Measurements from ENCODE around the gene RNF167. TPM values are rescaled to one million over a fixed set of nuclear protein-coding genes. Genes with fewer than 3 reads are reported as not detected.

The RNF167 gene
- total RNA-seq, 5 donors from 2014 or later (not counting 1 experiment from before 2014, with no cell fraction given) = 109 to 158 (median 135) TPM

DNA sequence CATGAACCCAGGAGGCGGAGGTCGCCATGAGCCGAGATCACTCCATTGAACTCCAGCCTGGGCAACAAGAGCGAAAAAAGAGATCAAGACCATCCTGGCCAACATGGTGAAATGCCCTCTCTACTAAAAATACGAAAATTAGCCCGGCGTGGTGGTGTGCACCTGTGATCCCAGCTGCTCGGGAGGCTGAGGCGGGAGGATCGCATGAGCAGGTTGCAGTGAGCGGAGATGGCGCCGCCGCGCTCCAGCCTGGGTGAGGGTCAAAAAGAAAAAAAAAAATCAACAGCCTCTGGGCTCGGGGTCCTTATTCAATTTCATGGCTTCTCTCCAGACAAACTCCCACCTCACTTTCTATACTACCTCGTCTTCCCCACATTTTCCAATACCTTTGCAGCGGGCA is 11.2 kb upstream of the RNF167 start:
- WGBS (ENCODE audit: insufficient coverage) = 97% methylated on average over 15 of the region's 18 CpGs
- POLR2A ChIA-PET = no interaction called here
- no peaks in the 10 kb centered on the region for H3K9me3 Mint-ChIP-seq

DNA sequence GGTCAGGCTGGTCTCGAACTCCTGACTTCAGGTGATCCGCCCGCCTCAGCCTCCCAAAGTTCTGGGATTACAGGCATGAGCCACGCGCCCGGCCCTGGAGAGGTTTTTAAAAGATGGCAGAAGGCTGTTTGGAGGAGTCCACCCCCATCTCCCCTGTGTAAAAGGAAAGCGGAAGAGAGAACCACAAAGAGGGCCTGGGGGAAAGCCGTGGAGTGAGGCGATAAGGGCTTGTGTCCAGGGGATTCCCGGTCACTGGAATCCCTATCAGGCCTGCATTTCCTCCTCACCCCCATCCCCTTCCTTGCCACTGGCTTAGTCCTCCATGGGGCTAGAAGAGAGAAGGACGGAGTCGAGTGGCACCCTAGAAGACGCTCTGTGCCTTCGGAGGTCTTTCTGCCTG is 8.1 kb upstream of the RNF167 start, which contains the start of gene GP1BA:
Gene GP1BA, plus strand, starts transcription at position 315 of the 400 bp plus-strand sequence. CDS start 328 bp downstream, outside the sequence.
- H3K27ac ChIP-seq (ENCODE audit: low read length) = no peak within 1 kb of the TSS
- Mint-ChIP-seq H3K9me3 (no peaks in the 10 kb centered on the region), H3K27ac (no peak within 1 kb of the TSS), H3K4me1 (peaks cover 23 to 32% (median 25%) of the 10 kb centered on the region in 3 donors), H3K27me3 (no peaks in the 10 kb centered on the region), H3K36me3 (peaks cover 20% of the 10 kb centered on the region), H3K4me3 (no peak within 1 kb of the TSS)
- ATAC-seq (replicated peaks in 1 of 4) = no peak
- H3K27me3 ChIP-seq (replicated peaks in 1 of 2; ENCODE audit: control insufficient read depth in 2 of 2, extremely low read depth in 1 of 2, insufficient read depth in 2 of 2, low read length in 1 of 2) = no peaks in the 10 kb centered on the region
- no peak within 1 kb of the TSS for H3K4me3 ChIP-seq (ENCODE audit: control insufficient read depth in 1 of 2, extremely low read depth in 1 of 2, low read length in 1 of 2)
- peaks cover 0 to 2% of the 10 kb centered on the region in 2 donors for H3K36me3 ChIP-seq (ENCODE audit: control insufficient read depth in 2 of 2, extremely low read depth in 1 of 2, insufficient read depth in 1 of 2, low read length in 1 of 2)
- 92% methylated on average over 4 of the region's 14 CpGs for WGBS (ENCODE audit: insufficient coverage)
- CTCF ChIA-PET = interaction anchor here in 1 of 2 donors (1.0 kb wide), 1 partner anchor 35 kb away, joined by 3 read pairs; the partner anchor contains the start of gene SPAG7
- DNase-seq = no peak
- H3K9me3 ChIP-seq = no peaks in the 10 kb centered on the region
- POLR2A ChIA-PET = no interaction called here
- H3K4me1 ChIP-seq (ENCODE audit: control insufficient read depth in 1 of 2, extremely low read depth in 1 of 2, insufficient read depth in 2 of 2, low read length in 2 of 2) = peaks cover 0 to 14% of the 10 kb centered on the region in 2 experiments

More for the DNA sequence above, 11.2 kb upstream of the RNF167 start:
- peaks cover 19% of the 10 kb centered on the region for H3K36me3 Mint-ChIP-seq
- H3K4me1 Mint-ChIP-seq = peaks cover 10 to 13% (median 12%) of the 10 kb centered on the region in 3 donors
- Histone ChIP-seq H3K4me1 (ENCODE audit: control insufficient read depth in 1 of 2, extremely low read depth in 1 of 2, insufficient read depth in 2 of 2, low read length in 2 of 2) (peaks cover 0 to 6% of the 10 kb centered on the region in 2 experiments), H3K9me3 (no peaks in the 10 kb centered on the region), H3K36me3 (ENCODE audit: control insufficient read depth in 2 of 2, extremely low read depth in 1 of 2, insufficient read depth in 1 of 2, low read length in 1 of 2) (no peaks in the 10 kb centered on the region), H3K27me3 (replicated peaks in 1 of 2; ENCODE audit: control insufficient read depth in 2 of 2, extremely low read depth in 1 of 2, insufficient read depth in 2 of 2, low read length in 1 of 2) (no peaks in the 10 kb centered on the region), H3K4me3 (ENCODE audit: control insufficient read depth in 1 of 2, extremely low read depth in 1 of 2, low read length in 1 of 2) (no peak overlapping the region), H3K27ac (ENCODE audit: low read length) (no peak overlapping the region)
- no peak overlapping the region for H3K4me3 Mint-ChIP-seq
- CTCF ChIA-PET = no interaction called here
- H3K27me3 Mint-ChIP-seq = no peaks in the 10 kb centered on the region
- no peak overlapping the region for H3K27ac Mint-ChIP-seq
- ATAC-seq (replicated peaks in 1 of 4) (no peak), DNase-seq (no peak)

DNA sequence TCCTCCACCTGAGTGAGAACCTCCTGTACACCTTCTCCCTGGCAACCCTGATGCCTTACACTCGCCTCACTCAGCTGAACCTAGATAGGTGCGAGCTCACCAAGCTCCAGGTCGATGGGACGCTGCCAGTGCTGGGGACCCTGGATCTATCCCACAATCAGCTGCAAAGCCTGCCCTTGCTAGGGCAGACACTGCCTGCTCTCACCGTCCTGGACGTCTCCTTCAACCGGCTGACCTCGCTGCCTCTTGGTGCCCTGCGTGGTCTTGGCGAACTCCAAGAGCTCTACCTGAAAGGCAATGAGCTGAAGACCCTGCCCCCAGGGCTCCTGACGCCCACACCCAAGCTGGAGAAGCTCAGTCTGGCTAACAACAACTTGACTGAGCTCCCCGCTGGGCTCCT is 7.3 kb upstream of the RNF167 start:
- H3K27me3 Mint-ChIP-seq = no peaks in the 10 kb centered on the region
- POLR2A ChIA-PET = no interaction called here
- peaks cover 24% of the 10 kb centered on the region for H3K36me3 Mint-ChIP-seq
- WGBS (ENCODE audit: insufficient coverage) = 94% methylated on average over 12 of the region's 12 CpGs
- ATAC-seq (replicated peaks in 1 of 4) (no peak), DNase-seq (no peak)
- Histone ChIP-seq H3K27me3 (replicated peaks in 1 of 2; ENCODE audit: control insufficient read depth in 2 of 2, extremely low read depth in 1 of 2, insufficient read depth in 2 of 2, low read length in 1 of 2) (no peaks in the 10 kb centered on the region), H3K4me1 (ENCODE audit: control insufficient read depth in 1 of 2, extremely low read depth in 1 of 2, insufficient read depth in 2 of 2, low read length in 2 of 2) (peaks cover 0 to 16% of the 10 kb centered on the region in 2 experiments), H3K27ac (ENCODE audit: low read length) (no peak overlapping the region), H3K4me3 (ENCODE audit: control insufficient read depth in 1 of 2, extremely low read depth in 1 of 2, low read length in 1 of 2) (no peak overlapping the region), H3K36me3 (ENCODE audit: control insufficient read depth in 2 of 2, extremely low read depth in 1 of 2, insufficient read depth in 1 of 2, low read length in 1 of 2) (peaks cover 3 to 10% of the 10 kb centered on the region in 2 donors), H3K9me3 (no peaks in the 10 kb centered on the region)
- CTCF ChIA-PET = interaction anchor here in 1 of 2 donors (1.0 kb wide), 1 partner anchor 34 kb away, joined by 3 read pairs; the partner anchor contains the start of gene SPAG7
- no peak overlapping the region for H3K27ac Mint-ChIP-seq
- peaks cover 24 to 34% (median 29%) of the 10 kb centered on the region in 3 donors for H3K4me1 Mint-ChIP-seq
- no peak overlapping the region for H3K4me3 Mint-ChIP-seq
- no peaks in the 10 kb centered on the region for H3K9me3 Mint-ChIP-seq

DNA sequence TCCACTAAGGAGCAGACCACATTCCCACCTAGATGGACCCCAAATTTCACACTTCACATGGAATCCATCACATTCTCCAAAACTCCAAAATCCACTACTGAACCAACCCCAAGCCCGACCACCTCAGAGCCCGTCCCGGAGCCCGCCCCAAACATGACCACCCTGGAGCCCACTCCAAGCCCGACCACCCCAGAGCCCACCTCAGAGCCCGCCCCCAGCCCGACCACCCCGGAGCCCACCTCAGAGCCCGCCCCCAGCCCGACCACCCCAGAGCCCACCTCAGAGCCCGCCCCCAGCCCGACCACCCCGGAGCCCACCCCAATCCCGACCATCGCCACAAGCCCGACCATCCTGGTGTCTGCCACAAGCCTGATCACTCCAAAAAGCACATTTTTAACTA is 6.4 kb upstream of the RNF167 start:
- H3K4me3 Mint-ChIP-seq = peak overlapping the region in 1 of 3 donors; percentile 24
- Histone ChIP-seq H3K27ac (ENCODE audit: low read length) (no peak overlapping the region), H3K27me3 (replicated peaks in 1 of 2; ENCODE audit: control insufficient read depth in 2 of 2, extremely low read depth in 1 of 2, insufficient read depth in 2 of 2, low read length in 1 of 2) (no peaks in the 10 kb centered on the region), H3K36me3 (ENCODE audit: control insufficient read depth in 2 of 2, extremely low read depth in 1 of 2, insufficient read depth in 1 of 2, low read length in 1 of 2) (peaks cover 3 to 18% of the 10 kb centered on the region in 2 donors), H3K9me3 (no peaks in the 10 kb centered on the region), H3K4me3 (ENCODE audit: control insufficient read depth in 1 of 2, extremely low read depth in 1 of 2, low read length in 1 of 2) (no peak overlapping the region), H3K4me1 (ENCODE audit: control insufficient read depth in 1 of 2, extremely low read depth in 1 of 2, insufficient read depth in 2 of 2, low read length in 2 of 2) (peaks cover 0 to 25% of the 10 kb centered on the region in 2 experiments)
- peaks cover 24% of the 10 kb centered on the region for H3K36me3 Mint-ChIP-seq
- H3K27ac Mint-ChIP-seq = peak overlapping the region in 1 of 2 donors; percentile 58
- H3K9me3 Mint-ChIP-seq = no peaks in the 10 kb centered on the region
- ChIA-PET CTCF (interaction anchor here in 1 of 2 donors (0.6 kb wide), 1 partner anchor 528 kb away, joined by 3 read pairs; no protein-coding TSS in a partner anchor), POLR2A (no interaction called here)
- ATAC-seq (replicated peaks in 1 of 4) (no peak), DNase-seq (no peak)
- peaks cover 33 to 41% (median 35%) of the 10 kb centered on the region in 3 donors for H3K4me1 Mint-ChIP-seq
- H3K27me3 Mint-ChIP-seq = no peaks in the 10 kb centered on the region
- WGBS (ENCODE audit: insufficient coverage) = 54% methylated on average over 10 of the region's 16 CpGs

DNA sequence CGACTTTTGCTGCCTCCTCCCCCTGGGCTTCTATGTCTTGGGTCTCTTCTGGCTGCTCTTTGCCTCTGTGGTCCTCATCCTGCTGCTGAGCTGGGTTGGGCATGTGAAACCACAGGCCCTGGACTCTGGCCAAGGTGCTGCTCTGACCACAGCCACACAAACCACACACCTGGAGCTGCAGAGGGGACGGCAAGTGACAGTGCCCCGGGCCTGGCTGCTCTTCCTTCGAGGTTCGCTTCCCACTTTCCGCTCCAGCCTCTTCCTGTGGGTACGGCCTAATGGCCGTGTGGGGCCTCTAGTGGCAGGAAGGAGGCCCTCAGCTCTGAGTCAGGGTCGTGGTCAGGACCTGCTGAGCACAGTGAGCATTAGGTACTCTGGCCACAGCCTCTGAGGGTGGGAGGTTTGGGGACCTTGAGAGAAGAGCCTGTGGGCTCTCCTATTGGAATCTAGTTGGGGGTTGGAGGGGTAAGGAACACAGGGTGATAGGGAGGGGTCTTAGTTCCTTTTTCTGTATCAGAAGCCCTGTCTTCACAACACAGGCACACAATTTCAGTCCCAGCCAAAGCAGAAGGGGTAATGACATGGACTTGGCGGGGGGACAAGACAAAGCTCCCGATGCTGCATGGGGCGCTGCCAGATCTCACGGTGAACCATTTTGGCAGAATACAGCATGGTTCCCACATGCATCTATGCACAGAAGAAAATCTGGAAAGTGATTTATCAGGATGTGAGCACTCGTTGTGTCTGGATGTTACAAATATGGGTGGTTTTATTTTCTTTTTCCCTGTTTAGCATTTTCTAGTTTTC is 5.7 kb upstream of the RNF167 start:
- Mint-ChIP-seq H3K36me3 (peaks cover 24% of the 10 kb centered on the region), H3K9me3 (no peaks in the 10 kb centered on the region), H3K27me3 (no peaks in the 10 kb centered on the region), H3K4me1 (peaks cover 40 to 48% (median 42%) of the 10 kb centered on the region in 3 donors), H3K4me3 (peak overlapping the region in 1 of 3 donors; percentile 35), H3K27ac (peak overlapping the region; percentile 40 to 58)
- POLR2A ChIA-PET = no interaction called here
- DNase-seq (peak in 2 of 35 experiments; percentile 7 to 34), ATAC-seq (replicated peaks in 1 of 4) (peak in 2 of 4 experiments; percentile 26 to 32)
- H3K9me3 ChIP-seq = no peaks in the 10 kb centered on the region
- H3K36me3 ChIP-seq (ENCODE audit: control insufficient read depth in 2 of 2, extremely low read depth in 1 of 2, insufficient read depth in 1 of 2, low read length in 1 of 2) = peaks cover 3 to 18% of the 10 kb centered on the region in 2 donors
- H3K27me3 ChIP-seq (replicated peaks in 1 of 2; ENCODE audit: control insufficient read depth in 2 of 2, extremely low read depth in 1 of 2, insufficient read depth in 2 of 2, low read length in 1 of 2) = no peaks in the 10 kb centered on the region
- H3K4me3 ChIP-seq (ENCODE audit: control insufficient read depth in 1 of 2, extremely low read depth in 1 of 2, low read length in 1 of 2) = no peak overlapping the region
- WGBS (ENCODE audit: insufficient coverage) = 4% methylated on average over 9 of the region's 14 CpGs
- peak overlapping the region; percentile 24 for H3K27ac ChIP-seq (ENCODE audit: low read length)
- H3K4me1 ChIP-seq (ENCODE audit: control insufficient read depth in 1 of 2, extremely low read depth in 1 of 2, insufficient read depth in 2 of 2, low read length in 2 of 2) = peaks cover 0 to 32% of the 10 kb centered on the region in 2 experiments
- CTCF ChIA-PET = interaction anchor here in 1 of 2 donors (0.6 to 0.7 kb wide), 3 partner anchors 16 to 527 kb away, joined by 3 to 6 read pairs (median 4); no protein-coding TSS in a partner anchor

DNA sequence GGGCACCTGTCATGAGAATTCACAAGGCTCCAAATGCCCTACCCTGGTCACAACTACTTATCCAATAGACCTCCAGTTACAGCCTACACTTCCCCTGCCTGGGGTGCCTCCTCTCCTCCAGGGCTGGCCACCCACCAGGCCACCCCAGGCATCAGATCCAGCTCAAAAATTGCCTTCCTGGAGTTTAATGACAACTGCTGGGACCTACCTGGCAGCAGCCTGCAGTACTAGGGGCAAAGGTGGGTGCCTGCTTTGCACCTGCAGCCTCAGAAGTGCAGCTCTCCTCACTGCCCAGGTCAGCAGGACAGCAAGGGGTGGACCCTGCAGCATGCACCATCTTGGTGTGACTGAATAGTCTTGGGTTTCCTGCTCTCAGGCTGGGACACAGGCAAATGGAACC is 4.4 kb upstream of the RNF167 start:
- Histone ChIP-seq H3K4me3 (ENCODE audit: control insufficient read depth in 1 of 2, extremely low read depth in 1 of 2, low read length in 1 of 2) (no peak overlapping the region), H3K27ac (ENCODE audit: low read length) (no peak overlapping the region), H3K9me3 (no peaks in the 10 kb centered on the region), H3K36me3 (ENCODE audit: control insufficient read depth in 2 of 2, extremely low read depth in 1 of 2, insufficient read depth in 1 of 2, low read length in 1 of 2) (peaks cover 3 to 18% of the 10 kb centered on the region in 2 donors), H3K27me3 (replicated peaks in 1 of 2; ENCODE audit: control insufficient read depth in 2 of 2, extremely low read depth in 1 of 2, insufficient read depth in 2 of 2, low read length in 1 of 2) (no peaks in the 10 kb centered on the region), H3K4me1 (ENCODE audit: control insufficient read depth in 1 of 2, extremely low read depth in 1 of 2, insufficient read depth in 2 of 2, low read length in 2 of 2) (peaks cover 0 to 35% of the 10 kb centered on the region in 2 experiments)
- Mint-ChIP-seq H3K36me3 (peaks cover 22% of the 10 kb centered on the region), H3K27me3 (no peaks in the 10 kb centered on the region), H3K9me3 (no peaks in the 10 kb centered on the region), H3K4me1 (peaks cover 43 to 51% (median 43%) of the 10 kb centered on the region in 3 donors), H3K27ac (peak overlapping the region; percentile 26 to 34), H3K4me3 (no peak overlapping the region)
- CTCF ChIA-PET = no interaction called here
- DNase-seq (no peak), ATAC-seq (replicated peaks in 1 of 4) (no peak)
- POLR2A ChIA-PET = no interaction called here
